ENCODE measurements around the gene HMGB4.

Gene HMGB4

DNA sequence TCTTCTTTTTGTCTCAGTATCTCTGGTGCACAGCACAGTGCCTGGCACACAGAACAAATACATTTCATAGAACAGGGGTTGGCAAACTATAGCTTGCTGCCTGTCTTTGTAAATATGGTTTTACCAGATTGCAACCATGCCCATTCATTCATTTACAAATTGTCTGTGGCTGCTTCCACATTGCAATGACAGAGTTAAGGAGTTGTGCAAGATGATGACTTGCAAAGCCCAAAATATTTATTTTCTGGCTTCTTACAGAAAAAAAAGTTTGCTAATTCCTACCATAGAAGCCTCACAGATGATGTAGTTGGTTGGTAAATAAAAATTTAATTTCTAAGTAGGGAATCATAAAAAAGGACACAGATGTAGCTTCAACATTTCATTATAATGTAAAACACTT, 11.2 kb upstream of the HMGB4 start:
- Histone ChIP-seq H3K4me3 (replicated peaks; ENCODE audit: insufficient read depth, low read length) (no peak overlapping the region), H3K27ac (replicated peaks) (no peak overlapping the region), H3K27me3 (ENCODE audit: insufficient read depth, poor library complexity, severe bottlenecking) (no peaks in the 10 kb centered on the region)
- TF ChIP-seq, protein P1, sequence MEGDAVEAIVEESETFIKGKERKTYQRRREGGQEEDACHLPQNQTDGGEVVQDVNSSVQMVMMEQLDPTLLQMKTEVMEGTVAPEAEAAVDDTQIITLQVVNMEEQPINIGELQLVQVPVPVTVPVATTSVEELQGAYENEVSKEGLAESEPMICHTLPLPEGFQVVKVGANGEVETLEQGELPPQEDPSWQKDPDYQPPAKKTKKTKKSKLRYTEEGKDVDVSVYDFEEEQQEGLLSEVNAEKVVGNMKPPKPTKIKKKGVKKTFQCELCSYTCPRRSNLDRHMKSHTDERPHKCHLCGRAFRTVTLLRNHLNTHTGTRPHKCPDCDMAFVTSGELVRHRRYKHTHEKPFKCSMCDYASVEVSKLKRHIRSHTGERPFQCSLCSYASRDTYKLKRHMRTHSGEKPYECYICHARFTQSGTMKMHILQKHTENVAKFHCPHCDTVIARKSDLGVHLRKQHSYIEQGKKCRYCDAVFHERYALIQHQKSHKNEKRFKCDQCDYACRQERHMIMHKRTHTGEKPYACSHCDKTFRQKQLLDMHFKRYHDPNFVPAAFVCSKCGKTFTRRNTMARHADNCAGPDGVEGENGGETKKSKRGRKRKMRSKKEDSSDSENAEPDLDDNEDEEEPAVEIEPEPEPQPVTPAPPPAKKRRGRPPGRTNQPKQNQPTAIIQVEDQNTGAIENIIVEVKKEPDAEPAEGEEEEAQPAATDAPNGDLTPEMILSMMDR (IDR thresholded peaks at IDR 0.05; ENCODE audit: insufficient read depth, low read length): no peak
- TF ChIP-seq GABPA (IDR thresholded peaks at IDR 0.05; ENCODE audit: low read depth) (no peak), SPI1 (IDR thresholded peaks at IDR 0.05; ENCODE audit: borderline replicate concordance, low read depth) (no peak), POLR2AphosphoS5 (IDR thresholded peaks at IDR 0.05; ENCODE audit: low read depth) (no peak)
- TF ChIP-seq, protein P2, sequence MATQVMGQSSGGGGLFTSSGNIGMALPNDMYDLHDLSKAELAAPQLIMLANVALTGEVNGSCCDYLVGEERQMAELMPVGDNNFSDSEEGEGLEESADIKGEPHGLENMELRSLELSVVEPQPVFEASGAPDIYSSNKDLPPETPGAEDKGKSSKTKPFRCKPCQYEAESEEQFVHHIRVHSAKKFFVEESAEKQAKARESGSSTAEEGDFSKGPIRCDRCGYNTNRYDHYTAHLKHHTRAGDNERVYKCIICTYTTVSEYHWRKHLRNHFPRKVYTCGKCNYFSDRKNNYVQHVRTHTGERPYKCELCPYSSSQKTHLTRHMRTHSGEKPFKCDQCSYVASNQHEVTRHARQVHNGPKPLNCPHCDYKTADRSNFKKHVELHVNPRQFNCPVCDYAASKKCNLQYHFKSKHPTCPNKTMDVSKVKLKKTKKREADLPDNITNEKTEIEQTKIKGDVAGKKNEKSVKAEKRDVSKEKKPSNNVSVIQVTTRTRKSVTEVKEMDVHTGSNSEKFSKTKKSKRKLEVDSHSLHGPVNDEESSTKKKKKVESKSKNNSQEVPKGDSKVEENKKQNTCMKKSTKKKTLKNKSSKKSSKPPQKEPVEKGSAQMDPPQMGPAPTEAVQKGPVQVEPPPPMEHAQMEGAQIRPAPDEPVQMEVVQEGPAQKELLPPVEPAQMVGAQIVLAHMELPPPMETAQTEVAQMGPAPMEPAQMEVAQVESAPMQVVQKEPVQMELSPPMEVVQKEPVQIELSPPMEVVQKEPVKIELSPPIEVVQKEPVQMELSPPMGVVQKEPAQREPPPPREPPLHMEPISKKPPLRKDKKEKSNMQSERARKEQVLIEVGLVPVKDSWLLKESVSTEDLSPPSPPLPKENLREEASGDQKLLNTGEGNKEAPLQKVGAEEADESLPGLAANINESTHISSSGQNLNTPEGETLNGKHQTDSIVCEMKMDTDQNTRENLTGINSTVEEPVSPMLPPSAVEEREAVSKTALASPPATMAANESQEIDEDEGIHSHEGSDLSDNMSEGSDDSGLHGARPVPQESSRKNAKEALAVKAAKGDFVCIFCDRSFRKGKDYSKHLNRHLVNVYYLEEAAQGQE (IDR thresholded peaks at IDR 0.05; ENCODE audit: insufficient replicate concordance, low read depth): no peak
- DNase-seq (ENCODE audit: low read depth in 1 of 2, low spot score in 1 of 2): no peak

DNA sequence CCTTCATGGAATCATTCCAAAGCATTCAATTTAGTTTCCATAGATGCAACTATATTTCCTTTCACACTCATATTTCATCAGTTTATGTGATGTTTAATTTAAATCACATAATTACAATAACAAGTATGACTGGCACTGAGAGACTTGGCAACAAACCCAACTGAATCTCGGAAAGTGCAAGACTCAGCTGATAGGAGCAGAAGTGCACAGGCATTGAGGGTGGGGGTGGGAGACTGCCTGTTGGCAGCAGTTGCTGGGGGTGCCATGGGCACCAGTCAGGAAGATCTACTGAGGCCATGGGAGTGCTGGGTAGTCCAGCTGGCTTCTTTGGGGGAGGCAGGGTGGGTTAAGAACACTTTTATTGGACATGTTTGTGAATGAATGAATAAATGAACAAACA, 10.4 kb upstream of the HMGB4 start:
- DNase-seq (ENCODE audit: low read depth in 1 of 2, low spot score in 1 of 2): no peak
- TF ChIP-seq GABPA (IDR thresholded peaks at IDR 0.05; ENCODE audit: low read depth): no peak
- TF ChIP-seq, protein P2 (IDR thresholded peaks at IDR 0.05; ENCODE audit: insufficient replicate concordance, low read depth): no peak
- TF ChIP-seq, protein P1 (IDR thresholded peaks at IDR 0.05; ENCODE audit: insufficient read depth, low read length): no peak

DNA sequence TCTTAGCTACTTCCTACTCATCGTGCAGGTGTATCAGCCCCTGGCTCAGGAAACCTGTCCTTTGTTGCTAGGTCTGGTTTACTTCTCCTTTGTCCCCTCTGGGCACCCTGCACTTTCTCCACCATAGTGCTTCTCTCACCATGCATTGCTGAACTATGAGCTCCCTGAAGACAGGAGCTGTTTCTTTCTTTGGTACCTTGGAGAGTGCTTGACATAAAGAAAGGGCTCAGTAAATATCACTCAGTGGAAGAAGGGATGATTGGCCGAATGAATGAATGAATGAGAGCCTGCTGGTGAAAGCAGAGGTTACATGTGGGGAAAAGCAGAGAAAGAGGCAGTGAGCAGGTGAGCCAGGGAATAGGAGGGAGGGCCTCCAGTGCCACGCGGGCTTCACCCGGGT, 9.8 kb upstream of the HMGB4 start:
- TF ChIP-seq, protein P1 (IDR thresholded peaks at IDR 0.05; ENCODE audit: insufficient read depth, low read length): no peak
- TF ChIP-seq, protein P2 (IDR thresholded peaks at IDR 0.05; ENCODE audit: insufficient replicate concordance, low read depth): peak; percentile 74
- no peak overlapping the region for H3K4me3 ChIP-seq (replicated peaks; ENCODE audit: insufficient read depth, low read length)
- H3K27ac ChIP-seq (replicated peaks): no peak overlapping the region
- no peaks in the 10 kb centered on the region for H3K27me3 ChIP-seq (ENCODE audit: insufficient read depth, poor library complexity, severe bottlenecking)
- DNase-seq (ENCODE audit: low read depth in 1 of 2, low spot score in 1 of 2): no peak

More for the DNA sequence above, 10.4 kb upstream of the HMGB4 start:
- no peak overlapping the region for H3K27ac ChIP-seq (replicated peaks)
- no peak overlapping the region for H3K4me3 ChIP-seq (replicated peaks; ENCODE audit: insufficient read depth, low read length)
- H3K27me3 ChIP-seq (ENCODE audit: insufficient read depth, poor library complexity, severe bottlenecking): no peaks in the 10 kb centered on the region
